Thyroid gland (tissue), 4 donors: Measurements from ENCODE around the gene MAML3. TPM values are rescaled to one million over a fixed set of nuclear protein-coding genes. Genes with fewer than 3 reads are reported as not detected.

Experiments
- DNase-seq, 2 donors: peaks; one replicate each; pipeline ENCODE4 v3.0.0-alpha.2; 2019
- H3K27ac ChIP-seq, 3 donors: fragments of 200-600 bp; sonication (generic); 1 replicate in 2 of 3; 2 replicates in 1 of 3; pipeline ENCODE4 v1.5.1; 2016 to 2019; ENCODE audit warnings: mild to moderate bottlenecking in 1 of 3, moderate library complexity in 1 of 3
- H3K27me3 ChIP-seq: fragments of 200-600 bp; sonication (generic); one replicate; pipeline ENCODE4 v1.5.1; 2019
- H3K36me3 ChIP-seq, 2 donors: fragments of 200-600 bp; sonication (generic); one replicate each; pipeline ENCODE4 v1.5.1; 2016 to 2019
- H3K4me1 ChIP-seq, 2 donors: fragments of 200-600 bp; sonication (generic); one replicate each; pipeline ENCODE4 v1.5.1; 2017 to 2019
- H3K4me3 ChIP-seq, 3 donors: fragments of 200-600 bp; sonication (generic); replicated peaks in 1 of 3; 1 replicate in 2 of 3; 2 replicates in 1 of 3; pipeline ENCODE4 v1.5.1; 2016; ENCODE audit warnings: mild to moderate bottlenecking in 1 of 3
- H3K9me3 ChIP-seq: fragments of 200-600 bp; sonication (generic); one replicate; pipeline ENCODE4 v1.5.1; 2017
- CTCF ChIP-seq, 6 experiments: fragments of 200-600 bp in 3 of 6; fragments of 450-650 bp in 3 of 6; sonication (generic) in 3 of 6; IDR thresholded peaks; one replicate each; pipeline ENCODE4 v1.5.1; 2016 to 2019; ENCODE audit warnings: antibody characterized with exemption in 6 of 6, mild to moderate bottlenecking in 2 of 6, inconsistent platforms in 1 of 6, moderate library complexity in 1 of 6
- POLR2A ChIP-seq, 2 donors: fragments of 450-650 bp; IDR thresholded peaks; one replicate each; pipeline ENCODE4 v1.6.1; 2017; ENCODE audit warnings: antibody characterized with exemption in 2 of 2, mild to moderate bottlenecking in 2 of 2, moderate library complexity in 1 of 2
- WGBS, 2 donors: methylation state at CpG; one replicate each; pipeline ENCODE4 v1.1.5; 2017; 5-methylcytosine and 5-hydroxymethylcytosine counted together
- intact Hi-C: fragments of 100-400 bp; cut with DNase I; formaldehyde crosslinking; loops from one replicate; pipeline ENCODE4 v1.15.1; 2023
- total RNA-seq, 4 donors: library from RNA; depleted of rRNA; stranded (reverse); fragments of >200 nt; gene quantifications; one replicate each; pipeline ENCODE4 v1.2.3, GENCODE V29; 2016

Gene MAML3
- total RNA-seq, 4 donors from 2014 or later, result 5.7 to 14.1 (median 11.4) TPM

GRCh38 chr4:139686988-139687387, 467.0 kb downstream of the MAML3 start:
- intact Hi-C loops, result no loop called here
- DNase-seq, result no peak
- Histone ChIP-seq H3K36me3 (no peaks in the 10 kb centered on the region), H3K4me3 (no peak overlapping the region), H3K27ac (no peak overlapping the region), H3K27me3 (no peaks in the 10 kb centered on the region), H3K4me1 (peaks cover 0 to 13% of the 10 kb centered on the region in 2 donors), H3K9me3 (no peaks in the 10 kb centered on the region)
- 81 to 82% methylated on average over 3 of the region's 3 CpGs for WGBS, 2 donors
- TF ChIP-seq CTCF (IDR thresholded peaks at IDR 0.05) (no peak), POLR2A (IDR thresholded peaks at IDR 0.05) (no peak)

- no peak overlapping the region for H3K4me3 ChIP-seq
- H3K27me3 ChIP-seq, result no peaks in the 10 kb centered on the region
- no peak overlapping the region for H3K27ac ChIP-seq
- intact Hi-C loops, result no loop called here
- DNase-seq, result no peak
- TF ChIP-seq CTCF (IDR thresholded peaks at IDR 0.05) (no peak), POLR2A (IDR thresholded peaks at IDR 0.05) (no peak)
- 65 to 81% methylated on average over 1 of the region's 1 CpG for WGBS, 2 donors
- peaks cover 0 to 13% of the 10 kb centered on the region in 2 donors for H3K4me1 ChIP-seq
- H3K9me3 ChIP-seq, result no peaks in the 10 kb centered on the region
- no peaks in the 10 kb centered on the region for H3K36me3 ChIP-seq
Measured at GRCh38 chr4:139686130-139686529, 467.9 kb downstream of the MAML3 start.

GRCh38 chr4:139685180-139685579, 468.8 kb downstream of the MAML3 start:
- Histone ChIP-seq H3K4me3 (no peak overlapping the region), H3K27me3 (no peaks in the 10 kb centered on the region), H3K27ac (no peak overlapping the region), H3K4me1 (peaks cover 0 to 13% of the 10 kb centered on the region in 2 donors), H3K9me3 (no peaks in the 10 kb centered on the region), H3K36me3 (no peaks in the 10 kb centered on the region)
- 91 to 93% methylated on average over 5 of the region's 5 CpGs for WGBS, 2 donors
- TF ChIP-seq POLR2A (IDR thresholded peaks at IDR 0.05), result no peak
- TF ChIP-seq CTCF (IDR thresholded peaks at IDR 0.05), result no peak
- intact Hi-C loops, result no loop called here
- no peak for DNase-seq

GRCh38 chr4:139684351-139684750, 469.6 kb downstream of the MAML3 start:
- intact Hi-C loops, result no loop called here
- DNase-seq, result no peak
- no peaks in the 10 kb centered on the region for H3K9me3 ChIP-seq
- H3K27ac ChIP-seq, result no peak overlapping the region
- H3K4me3 ChIP-seq, result no peak overlapping the region
- TF ChIP-seq CTCF (IDR thresholded peaks at IDR 0.05) (no peak), POLR2A (IDR thresholded peaks at IDR 0.05) (no peak)
- H3K4me1 ChIP-seq, result peaks cover 0 to 13% of the 10 kb centered on the region in 2 donors
- peaks cover 0 to 6% of the 10 kb centered on the region in 2 donors for H3K36me3 ChIP-seq
- 79 to 87% methylated on average over 1 of the region's 1 CpG for WGBS, 2 donors
- no peaks in the 10 kb centered on the region for H3K27me3 ChIP-seq

GRCh38 chr4:139682741-139683151, 471.2 kb downstream of the MAML3 start:
- H3K4me1 ChIP-seq, result peaks cover 0 to 13% of the 10 kb centered on the region in 2 donors
- TF ChIP-seq CTCF (IDR thresholded peaks at IDR 0.05) (no peak), POLR2A (IDR thresholded peaks at IDR 0.05) (no peak)

More at GRCh38 chr4:139682741-139683151, 471.2 kb downstream of the MAML3 start:
- Histone ChIP-seq H3K27me3 (no peaks in the 10 kb centered on the region), H3K9me3 (no peaks in the 10 kb centered on the region), H3K27ac (no peak overlapping the region), H3K36me3 (peaks cover 6 to 13% of the 10 kb centered on the region in 2 donors), H3K4me3 (no peak overlapping the region)
- intact Hi-C loops, result no loop called here
- no peak for DNase-seq
- 67 to 72% methylated on average over 6 of the region's 6 CpGs for WGBS, 2 donors
